ENCODE results near the gene PDCD1LG2.

- TF ChIP-seq POLR2A (IDR thresholded peaks at IDR 0.05), result no peak
- TF ChIP-seq CTCF (IDR thresholded peaks at IDR 0.05), result no peak
These were observed 8.0 kb downstream of the PDCD1LG2 start for GRCh38 chr9:5518171-5518936.
